Mesenteric fat pad (tissue), 1 donor: ENCODE results near the gene TMEM134. TPM values are rescaled to one million over a fixed set of nuclear protein-coding genes. Genes with fewer than 3 reads are reported as not detected.
A peak's percentile ranks its signal among the peaks of the same experiment; 100 is the strongest.
"Not testable (repeated sequence)": the region's sequence is repeated elsewhere in the genome, so short reads cannot be mapped to it uniquely, and the experiment has no call there.

Source experiments
- DNase-seq: peaks from one replicate; pipeline ENCODE4 v3.0.0-alpha.2; 2020; ENCODE audit warnings: low spot score
- total RNA-seq: library from RNA; stranded (reverse); fragmentation: NEBNext Ultra II Directional; extraction: Animal tissue kit (Norgen Biotek cat#: 25700); gene quantifications from one replicate; pipeline ENCODE4 v1.2.1, GENCODE V29; 2021
- donor health status: DM: yes; HTN: yes; CAD: no.

The TMEM134 gene
- total RNA-seq, 1 donor from 2014 or later: 43.2 TPM

GRCh38 chr11:67439321-67440228 is 29.5 kb downstream of the TMEM134 start:
- no peak for DNase-seq

GRCh38 chr11:67438158-67438902 is 30.7 kb downstream of the TMEM134 start:
- DNase-seq: no peak

GRCh38 chr11:67437809-67438157 is 31.3 kb downstream of the TMEM134 start:
- DNase-seq: no peak

GRCh38 chr11:67437082-67437808 is 31.8 kb downstream of the TMEM134 start, which contains the start of gene PTPRCAP:
Gene PTPRCAP, minus strand, starts transcription at chr11:67437682. Its CDS starts 63 bp downstream, at chr11:67437619.
- DNase-seq: no peak

GRCh38 chr11:67436459-67437081 is 32.5 kb downstream of the TMEM134 start:
- no peak for DNase-seq

GRCh38 chr11:67435727-67436458 is 33.2 kb downstream of the TMEM134 start:
- DNase-seq: no peak

- no peak for DNase-seq
Observed at GRCh38 chr11:67435031-67435726, 33.9 kb downstream of the TMEM134 start.

- DNase-seq: no peak
Observed at GRCh38 chr11:67434395-67434881, 34.6 kb downstream of the TMEM134 start.

GRCh38 chr11:67433536-67434394 is 35.3 kb downstream of the TMEM134 start:
- DNase-seq: no peak

- DNase-seq: no peak
Observed at GRCh38 chr11:67432655-67433349, 36.2 kb downstream of the TMEM134 start.

GRCh38 chr11:67431346-67432249 is 37.5 kb downstream of the TMEM134 start:
- no peak for DNase-seq

- no peak for DNase-seq
Observed at GRCh38 chr11:67429722-67430121, 39.3 kb downstream of the TMEM134 start.

GRCh38 chr11:67429038-67429668 is 39.9 kb downstream of the TMEM134 start:
- no peak for DNase-seq

GRCh38 chr11:67428052-67429001 is 40.7 kb downstream of the TMEM134 start, which contains the start of gene RPS6KB2:
Gene RPS6KB2, plus strand, starts transcription at chr11:67428494. Its CDS starts 52 bp downstream, at chr11:67428546.
- DNase-seq: peak; percentile 100

- DNase-seq: not testable (repeated sequence)
Observed at GRCh38 chr11:67427364-67427859, 41.6 kb downstream of the TMEM134 start.
